ENCODE data around the gene CLPTM1L. TPM values are rescaled to one million over a fixed set of nuclear protein-coding genes. Genes with fewer than 3 reads are reported as not detected.

Gene CLPTM1L
- total RNA-seq, 4 donors from 2014 or later = 68.8 to 102 (median 84.4) TPM

DNA sequence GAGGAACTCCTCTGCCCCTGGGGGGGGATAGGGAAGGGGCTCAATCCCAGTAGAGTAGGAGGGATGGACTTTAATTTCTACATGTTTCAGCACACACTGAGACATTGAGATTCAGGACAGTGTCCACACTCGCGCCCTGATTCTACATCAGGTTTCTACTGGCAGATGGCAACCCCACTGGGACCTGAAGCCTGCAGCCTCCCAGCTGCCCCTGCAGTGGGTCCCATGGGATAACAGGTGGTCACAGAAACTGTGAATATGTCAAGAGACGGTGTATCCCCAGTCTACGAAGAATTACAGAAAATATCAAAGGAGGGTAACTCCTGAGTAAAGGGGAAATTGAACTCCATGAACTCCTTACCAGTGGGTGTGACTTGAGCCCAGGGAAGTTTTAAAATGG, 47.7 kb downstream of the CLPTM1L start:
- no peaks in the 10 kb centered on the region for H3K9me3 ChIP-seq
- WGBS, 2 donors = 88% methylated on average over 4 of the region's 4 CpGs
- H3K4me3 ChIP-seq = no peak overlapping the region
- peaks cover 0 to 14% (median 3%) of the 10 kb centered on the region in 4 donors for H3K4me1 ChIP-seq
- peaks cover 0 to 34% of the 10 kb centered on the region in 2 donors for H3K27me3 ChIP-seq
- no peak for DNase-seq (ENCODE audit: low spot score in 2 of 2)
- TF ChIP-seq POLR2A (IDR thresholded peaks at IDR 0.05) = no peak
- TF ChIP-seq, protein P1, sequence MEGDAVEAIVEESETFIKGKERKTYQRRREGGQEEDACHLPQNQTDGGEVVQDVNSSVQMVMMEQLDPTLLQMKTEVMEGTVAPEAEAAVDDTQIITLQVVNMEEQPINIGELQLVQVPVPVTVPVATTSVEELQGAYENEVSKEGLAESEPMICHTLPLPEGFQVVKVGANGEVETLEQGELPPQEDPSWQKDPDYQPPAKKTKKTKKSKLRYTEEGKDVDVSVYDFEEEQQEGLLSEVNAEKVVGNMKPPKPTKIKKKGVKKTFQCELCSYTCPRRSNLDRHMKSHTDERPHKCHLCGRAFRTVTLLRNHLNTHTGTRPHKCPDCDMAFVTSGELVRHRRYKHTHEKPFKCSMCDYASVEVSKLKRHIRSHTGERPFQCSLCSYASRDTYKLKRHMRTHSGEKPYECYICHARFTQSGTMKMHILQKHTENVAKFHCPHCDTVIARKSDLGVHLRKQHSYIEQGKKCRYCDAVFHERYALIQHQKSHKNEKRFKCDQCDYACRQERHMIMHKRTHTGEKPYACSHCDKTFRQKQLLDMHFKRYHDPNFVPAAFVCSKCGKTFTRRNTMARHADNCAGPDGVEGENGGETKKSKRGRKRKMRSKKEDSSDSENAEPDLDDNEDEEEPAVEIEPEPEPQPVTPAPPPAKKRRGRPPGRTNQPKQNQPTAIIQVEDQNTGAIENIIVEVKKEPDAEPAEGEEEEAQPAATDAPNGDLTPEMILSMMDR (IDR thresholded peaks at IDR 0.05) = no peak
- no peak for TF ChIP-seq EP300 (IDR thresholded peaks at IDR 0.05)
- H3K27ac ChIP-seq = no peak overlapping the region
- no peaks in the 10 kb centered on the region for H3K36me3 ChIP-seq

DNA sequence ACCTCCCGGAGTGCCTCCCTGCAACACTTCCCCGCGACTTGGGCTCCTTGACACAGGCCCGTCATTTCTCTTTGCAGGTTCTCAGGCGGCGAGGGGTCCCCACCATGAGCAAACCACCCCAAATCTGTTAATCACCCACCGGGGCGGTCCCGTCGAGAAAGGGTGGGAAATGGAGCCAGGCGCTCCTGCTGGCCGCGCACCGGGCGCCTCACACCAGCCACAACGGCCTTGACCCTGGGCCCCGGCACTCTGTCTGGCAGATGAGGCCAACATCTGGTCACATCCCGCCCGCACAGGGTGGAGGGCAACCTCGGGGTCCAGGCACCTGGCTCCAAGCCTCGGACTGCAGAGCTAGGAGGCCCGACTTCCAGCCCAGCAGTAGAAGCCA, 49.3 kb downstream of the CLPTM1L start:
- peaks cover 0 to 14% (median 3%) of the 10 kb centered on the region in 4 donors for H3K4me1 ChIP-seq
- DNase-seq (ENCODE audit: low spot score in 2 of 2) = no peak
- no peaks in the 10 kb centered on the region for H3K36me3 ChIP-seq
- H3K27me3 ChIP-seq = peaks cover 0 to 37% of the 10 kb centered on the region in 2 donors
- no peak overlapping the region for H3K27ac ChIP-seq
- TF ChIP-seq POLR2A (IDR thresholded peaks at IDR 0.05) (no peak), EP300 (IDR thresholded peaks at IDR 0.05) (no peak)
- TF ChIP-seq, protein P1 (IDR thresholded peaks at IDR 0.05) = no peak
- no peaks in the 10 kb centered on the region for H3K9me3 ChIP-seq
- no peak overlapping the region for H3K4me3 ChIP-seq
- 30 to 52% methylated on average over 8 to 21 of the region's 22 CpGs for WGBS, 2 donors

DNA sequence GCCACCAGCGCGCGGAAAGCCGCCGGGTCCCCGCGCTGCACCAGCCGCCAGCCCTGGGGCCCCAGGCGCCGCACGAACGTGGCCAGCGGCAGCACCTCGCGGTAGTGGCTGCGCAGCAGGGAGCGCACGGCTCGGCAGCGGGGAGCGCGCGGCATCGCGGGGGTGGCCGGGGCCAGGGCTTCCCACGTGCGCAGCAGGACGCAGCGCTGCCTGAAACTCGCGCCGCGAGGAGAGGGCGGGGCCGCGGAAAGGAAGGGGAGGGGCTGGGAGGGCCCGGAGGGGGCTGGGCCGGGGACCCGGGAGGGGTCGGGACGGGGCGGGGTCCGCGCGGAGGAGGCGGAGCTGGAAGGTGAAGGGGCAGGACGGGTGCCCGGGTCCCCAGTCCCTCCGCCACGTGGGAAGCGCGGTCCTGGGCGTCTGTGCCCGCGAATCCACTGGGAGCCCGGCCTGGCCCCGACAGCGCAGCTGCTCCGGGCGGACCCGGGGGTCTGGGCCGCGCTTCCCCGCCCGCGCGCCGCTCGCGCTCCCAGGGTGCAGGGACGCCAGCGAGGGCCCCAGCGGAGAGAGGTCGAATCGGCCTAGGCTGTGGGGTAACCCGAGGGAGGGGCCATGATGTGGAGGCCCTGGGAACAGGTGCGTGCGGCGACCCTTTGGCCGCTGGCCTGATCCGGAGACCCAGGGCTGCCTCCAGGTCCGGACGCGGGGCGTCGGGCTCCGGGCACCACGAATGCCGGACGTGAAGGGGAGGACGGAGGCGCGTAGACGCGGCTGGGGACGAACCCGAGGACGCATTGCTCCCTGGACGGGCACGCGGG, 49.9 kb downstream of the CLPTM1L start, which contains the start of gene TERT:
TSS of gene TERT (minus strand) at position 234 of the 815 bp plus-strand sequence. CDS start at position 155, 79 bp downstream.
- Histone ChIP-seq H3K9me3 (no peaks in the 10 kb centered on the region), H3K4me1 (peaks cover 0 to 14% (median 3%) of the 10 kb centered on the region in 4 donors), H3K27ac (no peak within 1 kb of the TSS), H3K4me3 (no peak within 1 kb of the TSS), H3K27me3 (peaks cover 0 to 37% of the 10 kb centered on the region in 2 donors), H3K36me3 (no peaks in the 10 kb centered on the region)
- DNase-seq (ENCODE audit: low spot score in 2 of 2) = no peak
- WGBS, 2 donors = 4 to 7% methylated on average over 5 to 43 of the region's 102 CpGs
- TF ChIP-seq, protein P1 (IDR thresholded peaks at IDR 0.05) = no peak
- no peak for TF ChIP-seq EP300 (IDR thresholded peaks at IDR 0.05)
- no peak for TF ChIP-seq POLR2A (IDR thresholded peaks at IDR 0.05)

DNA sequence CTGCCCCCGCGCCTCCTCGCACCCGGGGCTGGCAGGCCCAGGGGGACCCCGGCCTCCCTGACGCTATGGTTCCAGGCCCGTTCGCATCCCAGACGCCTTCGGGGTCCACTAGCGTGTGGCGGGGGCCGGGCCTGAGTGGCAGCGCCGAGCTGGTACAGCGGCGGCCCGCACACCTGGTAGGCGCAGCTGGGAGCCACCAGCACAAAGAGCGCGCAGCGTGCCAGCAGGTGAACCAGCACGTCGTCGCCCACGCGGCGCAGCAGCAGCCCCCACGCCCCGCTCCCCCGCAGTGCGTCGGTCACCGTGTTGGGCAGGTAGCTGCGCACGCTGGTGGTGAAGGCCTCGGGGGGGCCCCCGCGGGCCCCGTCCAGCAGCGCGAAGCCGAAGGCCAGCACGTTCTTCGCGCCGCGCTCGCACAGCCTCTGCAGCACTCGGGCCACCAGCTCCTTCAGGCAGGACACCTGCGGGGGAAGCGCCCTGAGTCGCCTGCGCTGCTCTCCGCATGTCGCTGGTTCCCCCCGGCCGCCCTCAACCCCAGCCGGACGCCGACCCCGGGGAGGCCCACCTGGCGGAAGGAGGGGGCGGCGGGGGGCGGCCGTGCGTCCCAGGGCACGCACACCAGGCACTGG, 50.6 kb downstream of the CLPTM1L start:
- no peaks in the 10 kb centered on the region for H3K36me3 ChIP-seq
- TF ChIP-seq, protein P1 (IDR thresholded peaks at IDR 0.05) = no peak
- no peak for TF ChIP-seq POLR2A (IDR thresholded peaks at IDR 0.05)
- no peak for TF ChIP-seq EP300 (IDR thresholded peaks at IDR 0.05)
- H3K9me3 ChIP-seq = no peaks in the 10 kb centered on the region
- no peak overlapping the region for H3K4me3 ChIP-seq
- no peak for DNase-seq (ENCODE audit: low spot score in 2 of 2)
- H3K4me1 ChIP-seq = peaks cover 0 to 14% (median 3%) of the 10 kb centered on the region in 4 donors
- H3K27me3 ChIP-seq = peaks cover 0 to 37% of the 10 kb centered on the region in 2 donors
- 43 to 53% methylated on average over 37 of the region's 69 CpGs for WGBS, 2 donors
- H3K27ac ChIP-seq = no peak overlapping the region

Data from tibial nerve (tissue), 4 donors.